ENCODE measurements around the gene DUSP23.

Gene DUSP23

DNA sequence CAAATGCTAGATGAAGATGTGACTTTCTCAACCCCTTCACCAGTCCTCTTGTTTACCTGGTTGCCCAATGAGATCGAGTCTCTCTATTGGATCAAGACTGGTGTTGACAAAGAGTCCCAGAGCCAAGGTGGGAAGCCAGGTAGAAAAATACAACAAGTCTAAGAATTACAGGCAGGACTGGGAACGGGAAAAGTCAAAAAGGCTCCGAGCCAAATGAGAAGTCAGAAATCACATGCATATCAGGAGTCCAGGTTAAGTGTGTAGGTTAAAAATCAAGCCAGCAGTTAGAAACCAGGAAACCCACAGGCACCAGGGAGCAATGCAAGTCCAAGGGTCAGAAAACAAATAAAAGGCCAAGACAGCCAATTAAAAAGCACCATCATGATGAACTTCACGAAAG lies 27.4 kb upstream of the DUSP23 start:
- Histone ChIP-seq H3K4me2 (ENCODE audit: low read length) (no peak overlapping the region), H3K9ac (ENCODE audit: low read length) (no peak overlapping the region), H3K79me2 (ENCODE audit: insufficient read depth, low read length) (no peaks in the 10 kb centered on the region), H4K20me1 (ENCODE audit: insufficient read depth, low read length) (no peaks in the 10 kb centered on the region), H2AFZ (ENCODE audit: low read length) (no peak overlapping the region), H3K4me3 (ENCODE audit: low read depth, low read length, poor library complexity, severe bottlenecking) (no peak overlapping the region), H3K27ac (ENCODE audit: low read depth, low read length, poor library complexity, severe bottlenecking) (no peak overlapping the region), H3K36me3 (ENCODE audit: insufficient read depth, low read length) (no peaks in the 10 kb centered on the region), H3K9me2 (ENCODE audit: low read depth, low read length) (no peaks in the 10 kb centered on the region), H3K4me1 (ENCODE audit: insufficient read depth, low read length, severe bottlenecking) (no peaks in the 10 kb centered on the region), H3F3A (ENCODE audit: insufficient read depth, low read length) (no peaks in the 10 kb centered on the region), H3K9me3 (ENCODE audit: low read length) (no peaks in the 10 kb centered on the region), H3K27me3 (ENCODE audit: insufficient read depth, low read length) (no peaks in the 10 kb centered on the region)
- no peak for TF ChIP-seq EZH2 (IDR thresholded peaks at IDR 0.05; ENCODE audit: borderline replicate concordance, low read length)
- no peak for TF ChIP-seq CTCF (IDR thresholded peaks at IDR 0.05; ENCODE audit: low read length)

DNA sequence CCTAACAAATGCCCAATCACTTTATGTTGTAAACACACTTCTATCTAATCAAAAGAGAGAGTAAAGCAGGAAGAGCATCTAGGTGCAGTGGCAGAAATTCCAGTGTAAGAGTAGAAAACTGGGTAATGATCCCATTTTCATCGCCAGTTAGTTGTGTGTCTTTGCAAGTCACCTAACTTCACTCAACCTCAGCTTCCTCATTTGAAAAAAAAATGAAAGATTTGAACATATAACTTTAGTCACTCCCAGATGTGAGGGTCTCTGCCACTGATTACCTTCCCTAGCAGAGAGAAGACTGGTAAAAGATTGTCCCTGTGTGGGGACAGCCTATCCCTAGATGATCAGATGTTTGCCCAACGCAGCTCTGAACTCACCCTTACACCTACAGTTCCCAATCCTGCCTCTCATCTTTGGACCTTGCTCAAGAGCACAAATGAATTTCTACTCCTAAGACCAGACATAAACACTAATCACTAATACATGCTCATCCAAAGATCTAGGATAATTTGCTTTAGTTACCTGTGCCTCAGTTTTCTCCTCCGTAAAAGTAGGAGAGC lies 25.2 kb upstream of the DUSP23 start:
- Histone ChIP-seq H3K27ac (ENCODE audit: low read depth, low read length, poor library complexity, severe bottlenecking) (no peak overlapping the region), H2AFZ (ENCODE audit: low read length) (no peak overlapping the region), H3K4me2 (ENCODE audit: low read length) (no peak overlapping the region), H3K36me3 (ENCODE audit: insufficient read depth, low read length) (no peaks in the 10 kb centered on the region), H3F3A (ENCODE audit: insufficient read depth, low read length) (no peaks in the 10 kb centered on the region), H3K9ac (ENCODE audit: low read length) (no peak overlapping the region), H3K9me3 (ENCODE audit: low read length) (no peaks in the 10 kb centered on the region), H3K4me3 (ENCODE audit: low read depth, low read length, poor library complexity, severe bottlenecking) (no peak overlapping the region), H3K79me2 (ENCODE audit: insufficient read depth, low read length) (no peaks in the 10 kb centered on the region), H4K20me1 (ENCODE audit: insufficient read depth, low read length) (no peaks in the 10 kb centered on the region), H3K9me2 (ENCODE audit: low read depth, low read length) (no peaks in the 10 kb centered on the region), H3K27me3 (ENCODE audit: insufficient read depth, low read length) (no peaks in the 10 kb centered on the region), H3K4me1 (ENCODE audit: insufficient read depth, low read length, severe bottlenecking) (no peaks in the 10 kb centered on the region)
- TF ChIP-seq EZH2 (IDR thresholded peaks at IDR 0.05; ENCODE audit: borderline replicate concordance, low read length) (no peak), CTCF (IDR thresholded peaks at IDR 0.05; ENCODE audit: low read length) (no peak)

- Histone ChIP-seq H2AFZ (ENCODE audit: low read length) (no peak overlapping the region), H3K4me3 (ENCODE audit: low read depth, low read length, poor library complexity, severe bottlenecking) (no peak overlapping the region), H3K4me2 (ENCODE audit: low read length) (no peak overlapping the region), H3K79me2 (ENCODE audit: insufficient read depth, low read length) (no peaks in the 10 kb centered on the region), H3K9ac (ENCODE audit: low read length) (no peak overlapping the region), H3K27ac (ENCODE audit: low read depth, low read length, poor library complexity, severe bottlenecking) (no peak overlapping the region), H4K20me1 (ENCODE audit: insufficient read depth, low read length) (no peaks in the 10 kb centered on the region), H3K4me1 (ENCODE audit: insufficient read depth, low read length, severe bottlenecking) (no peaks in the 10 kb centered on the region), H3K9me2 (ENCODE audit: low read depth, low read length) (no peaks in the 10 kb centered on the region), H3K9me3 (ENCODE audit: low read length) (no peaks in the 10 kb centered on the region), H3F3A (ENCODE audit: insufficient read depth, low read length) (no peaks in the 10 kb centered on the region), H3K36me3 (ENCODE audit: insufficient read depth, low read length) (no peaks in the 10 kb centered on the region), H3K27me3 (ENCODE audit: insufficient read depth, low read length) (no peaks in the 10 kb centered on the region)
- TF ChIP-seq CTCF (IDR thresholded peaks at IDR 0.05; ENCODE audit: low read length) (no peak), EZH2 (IDR thresholded peaks at IDR 0.05; ENCODE audit: borderline replicate concordance, low read length) (no peak)
Observed at GRCh38 chr1:159756397-159756796, 24.4 kb upstream of the DUSP23 start.

All from OCI-LY1 (cell line).